HEK293 (cell line): ENCODE data around the gene KRT12.

Source experiments
- AEBP2 ChIP-seq: fragments of 450-650 bp; formaldehyde crosslinking; IDR thresholded peaks from 2 replicates; pipeline ENCODE4 v1.5.1; 2016; ENCODE audit warnings: missing biosample characterization, missing genetic modification characterization, borderline replicate concordance
- PBX3 ChIP-seq: sonication (generic); formaldehyde crosslinking; IDR thresholded peaks from 2 replicates; pipeline ENCODE4 v1.8.1; 2022; ENCODE audit warnings: mild to moderate bottlenecking, moderate library complexity, missing genetic modification reagents
- SALL2 ChIP-seq: fragments of 450-650 bp; formaldehyde crosslinking; IDR thresholded peaks from 2 replicates; pipeline ENCODE4 v1.5.0; 2017; ENCODE audit warnings: missing biosample characterization, mild to moderate bottlenecking, missing genetic modification characterization, borderline replicate concordance
- SETDB1 ChIP-seq: IDR thresholded peaks from one replicate; pipeline ENCODE4 v1.6.1; 2017; ENCODE audit warnings: mild to moderate bottlenecking, low read length, moderate library complexity, mixed read lengths; ENCODE audit not compliant: insufficient read length
- ZBTB7A ChIP-seq: fragments of 450-650 bp; formaldehyde crosslinking; IDR thresholded peaks from 2 replicates; pipeline ENCODE4 v1.5.1; 2016; ENCODE audit warnings: low read depth, missing biosample characterization, missing genetic modification characterization
- ZNF174 ChIP-seq: fragments of 450-650 bp; formaldehyde crosslinking; IDR thresholded peaks from 2 replicates; pipeline ENCODE4 v1.5.0; 2017; ENCODE audit warnings: missing biosample characterization, mild to moderate bottlenecking, missing genetic modification characterization
- ZNF23 ChIP-seq: fragments of 450-650 bp; formaldehyde crosslinking; IDR thresholded peaks from 2 replicates; pipeline ENCODE4 v1.5.1; 2016; ENCODE audit warnings: missing biosample characterization, missing genetic modification characterization, borderline replicate concordance
- ZNF585B ChIP-seq: fragments of 450-650 bp; formaldehyde crosslinking; IDR thresholded peaks from 2 replicates; pipeline ENCODE4 v1.5.1; 2016; ENCODE audit warnings: missing biosample characterization, missing genetic modification characterization
- TF ChIP-seq, protein P1 (sequence below): fragments of 450-650 bp; formaldehyde crosslinking; IDR thresholded peaks from 2 replicates; pipeline ENCODE4 v1.5.1; 2016; ENCODE audit warnings: missing biosample characterization, missing genetic modification characterization

DNA sequence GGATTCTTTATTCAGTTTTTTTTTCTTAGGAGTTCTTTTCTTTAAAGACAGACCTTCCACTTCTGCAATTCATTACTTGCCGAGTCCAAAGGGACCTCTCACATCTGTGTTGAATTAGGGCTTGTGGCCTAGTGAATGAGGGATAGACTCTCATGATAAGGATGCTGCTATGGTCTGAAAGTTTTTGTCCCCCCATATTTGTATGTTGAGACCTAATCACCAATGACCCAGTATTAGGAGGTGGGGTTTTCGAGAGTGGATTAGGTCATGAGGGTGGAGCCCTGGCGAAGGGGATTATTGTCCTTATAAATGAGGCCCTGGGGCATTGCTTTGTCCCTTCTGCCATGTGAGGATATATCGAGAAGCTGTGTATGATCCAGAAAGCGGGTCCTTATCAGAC is 9.5 kb downstream of the KRT12 start:
- TF ChIP-seq AEBP2 (tag by site-specific recombination): no peak
- TF ChIP-seq ZNF174 (tag by site-specific recombination): no peak
- no peak for TF ChIP-seq ZBTB7A
- no peak for TF ChIP-seq ZNF585B (tag by site-specific recombination)
- no peak for TF ChIP-seq PBX3
- no peak for TF ChIP-seq SETDB1
- no peak for TF ChIP-seq ZNF23 (tag by site-specific recombination)
- TF ChIP-seq, protein P1, sequence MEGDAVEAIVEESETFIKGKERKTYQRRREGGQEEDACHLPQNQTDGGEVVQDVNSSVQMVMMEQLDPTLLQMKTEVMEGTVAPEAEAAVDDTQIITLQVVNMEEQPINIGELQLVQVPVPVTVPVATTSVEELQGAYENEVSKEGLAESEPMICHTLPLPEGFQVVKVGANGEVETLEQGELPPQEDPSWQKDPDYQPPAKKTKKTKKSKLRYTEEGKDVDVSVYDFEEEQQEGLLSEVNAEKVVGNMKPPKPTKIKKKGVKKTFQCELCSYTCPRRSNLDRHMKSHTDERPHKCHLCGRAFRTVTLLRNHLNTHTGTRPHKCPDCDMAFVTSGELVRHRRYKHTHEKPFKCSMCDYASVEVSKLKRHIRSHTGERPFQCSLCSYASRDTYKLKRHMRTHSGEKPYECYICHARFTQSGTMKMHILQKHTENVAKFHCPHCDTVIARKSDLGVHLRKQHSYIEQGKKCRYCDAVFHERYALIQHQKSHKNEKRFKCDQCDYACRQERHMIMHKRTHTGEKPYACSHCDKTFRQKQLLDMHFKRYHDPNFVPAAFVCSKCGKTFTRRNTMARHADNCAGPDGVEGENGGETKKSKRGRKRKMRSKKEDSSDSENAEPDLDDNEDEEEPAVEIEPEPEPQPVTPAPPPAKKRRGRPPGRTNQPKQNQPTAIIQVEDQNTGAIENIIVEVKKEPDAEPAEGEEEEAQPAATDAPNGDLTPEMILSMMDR: no peak
- TF ChIP-seq SALL2: no peak
